DND-41 (cell line): ENCODE results near the gene ALDH1L1.

Experiments used
- CTCF ChIP-seq: IDR thresholded peaks from 2 replicates; pipeline ENCODE4 v1.5.1; 2012; ENCODE audit warnings: borderline replicate concordance, low read length, moderate library complexity, mild to moderate bottlenecking; ENCODE audit not compliant: poor library complexity, severe bottlenecking; ENCODE audit errors: extremely low read depth
- EZH2 ChIP-seq: IDR thresholded peaks from 3 replicates; pipeline ENCODE4 v1.6.1; 2012; ENCODE audit warnings: borderline replicate concordance, low read depth, mild to moderate bottlenecking, moderate library complexity, low read length, inconsistent platforms; ENCODE audit not compliant: severe bottlenecking

- TF ChIP-seq CTCF (no peak), EZH2 (no peak)
Measured at GRCh38 chr3:126184465-126185000, 4.1 kb upstream of the ALDH1L1 start.
